Kidney tubule cell (primary cell): ENCODE data around the gene NIPBL.
A peak's percentile ranks its signal among the peaks of the same experiment; 100 is the strongest.
"Not testable (repeated sequence)": the region's sequence is repeated elsewhere in the genome, so short reads cannot be mapped to it uniquely, and the experiment has no call there.

Source experiments
- DNase-seq: peaks from one replicate; pipeline ENCODE4 v3.0.0-alpha.2; 2018; ENCODE audit warnings: low spot score

The NIPBL gene

DNA sequence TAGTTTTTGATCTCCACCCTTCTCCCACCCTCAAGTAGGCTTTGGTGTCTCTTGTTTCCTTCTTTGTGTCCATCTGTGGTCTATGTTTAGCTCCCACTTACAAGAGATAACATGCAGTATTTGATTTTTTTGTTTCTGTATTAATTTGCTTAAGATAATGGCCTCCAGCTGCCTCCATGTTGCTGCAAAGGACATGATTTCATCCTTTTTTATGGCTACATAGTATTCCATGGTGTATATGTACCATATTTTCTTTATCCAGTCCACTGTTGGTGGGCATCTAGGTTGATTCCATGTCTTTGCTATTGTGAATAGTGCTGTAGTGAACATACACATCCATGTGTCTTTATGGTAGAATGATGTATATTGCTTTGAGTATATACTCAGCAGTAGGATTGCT is 24.5 kb downstream of the NIPBL start:
- DNase-seq = not testable (repeated sequence)

GRCh38 chr5:36901856-36902255 is 25.3 kb downstream of the NIPBL start:
- DNase-seq = no peak

DNA sequence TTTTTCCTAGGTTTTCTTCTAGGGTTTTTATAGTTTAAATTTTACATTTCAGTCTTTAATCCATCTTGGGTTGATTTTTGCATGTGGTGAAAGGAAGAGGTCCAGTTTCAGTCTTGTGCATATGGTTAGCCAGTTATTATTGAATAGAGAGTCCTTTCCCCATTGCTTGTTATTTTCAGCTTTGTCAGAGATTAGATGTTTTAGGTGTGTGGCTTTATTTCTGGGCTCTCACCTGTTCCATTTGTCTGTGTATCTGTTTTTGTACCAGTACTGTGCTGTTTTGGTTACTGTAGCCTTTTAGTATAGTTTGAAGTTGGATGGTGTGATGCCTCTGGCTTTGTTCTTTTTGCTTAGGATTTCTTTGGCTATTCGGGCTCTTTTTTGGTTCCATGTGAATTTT is 25.8 kb downstream of the NIPBL start:
- no peak for DNase-seq

GRCh38 chr5:36904677-36905076 is 28.1 kb downstream of the NIPBL start:
- DNase-seq = no peak

GRCh38 chr5:36908544-36909260 is 32.1 kb downstream of the NIPBL start:
- DNase-seq = no peak

DNA sequence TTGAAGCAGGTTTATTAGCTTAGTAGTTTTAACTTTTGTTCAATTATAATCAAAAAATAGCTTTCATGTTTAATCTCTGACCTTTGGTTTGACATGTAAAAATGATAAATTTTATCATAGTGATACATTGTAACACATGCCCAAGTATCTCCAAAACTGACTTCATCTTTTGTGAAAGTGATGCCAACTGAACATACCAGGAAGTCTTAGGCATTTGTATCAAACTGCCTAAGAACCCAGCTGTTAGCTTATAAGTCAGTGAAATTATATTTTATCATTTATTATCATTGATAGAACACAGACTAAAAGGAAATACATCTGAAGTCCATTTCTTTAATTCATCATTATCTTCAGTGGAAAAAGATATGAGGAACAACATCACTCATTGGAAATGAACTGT is 39.1 kb downstream of the NIPBL start:
- no peak for DNase-seq

DNA sequence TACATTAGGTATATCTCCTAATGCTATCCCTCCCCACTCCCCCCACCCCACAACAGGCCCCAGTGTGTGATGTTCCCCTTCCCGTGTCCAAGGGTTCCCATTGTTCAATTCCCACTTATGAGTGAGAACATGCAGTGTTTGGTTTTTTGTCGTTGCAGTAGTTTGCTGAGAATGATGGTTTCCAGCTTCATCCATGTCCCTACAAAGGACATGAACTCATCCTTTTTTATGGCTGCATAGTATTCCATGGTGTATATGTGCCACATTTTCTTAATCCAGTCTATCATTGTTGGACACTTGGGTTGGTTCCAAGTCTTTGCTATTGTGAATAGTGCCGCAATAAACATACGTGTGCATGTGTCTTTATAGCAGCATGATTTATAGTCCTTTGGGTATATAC is 40.0 kb downstream of the NIPBL start:
- DNase-seq = not testable (repeated sequence)

GRCh38 chr5:36917358-36917757 is 40.8 kb downstream of the NIPBL start:
- not testable (repeated sequence) for DNase-seq

- DNase-seq = no peak
Measured at GRCh38 chr5:36919238-36919637, 42.7 kb downstream of the NIPBL start.

DNA sequence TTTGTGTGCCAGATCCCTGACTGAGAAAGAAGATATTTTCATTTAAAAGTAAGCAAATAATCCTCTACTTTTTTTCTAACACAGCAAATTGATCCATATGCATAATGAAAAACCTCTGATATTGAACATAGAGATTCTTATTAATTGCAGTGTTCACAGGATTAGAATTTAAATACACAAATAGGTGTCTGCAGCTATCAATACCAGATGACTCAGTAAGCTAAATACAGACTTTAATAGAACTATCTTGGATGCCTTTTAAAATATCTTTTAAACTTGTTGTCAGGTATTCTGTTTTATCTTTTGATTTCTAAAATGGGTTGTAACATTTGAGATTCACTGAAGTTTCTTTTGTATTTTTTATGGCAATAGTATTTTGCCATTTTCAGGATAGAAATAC is 43.1 kb downstream of the NIPBL start:
- DNase-seq = no peak

- peak; percentile 54 for DNase-seq
Measured at GRCh38 chr5:36928947-36929346, 52.4 kb downstream of the NIPBL start.

GRCh38 chr5:36929438-36929837 is 52.9 kb downstream of the NIPBL start:
- no peak for DNase-seq

DNA sequence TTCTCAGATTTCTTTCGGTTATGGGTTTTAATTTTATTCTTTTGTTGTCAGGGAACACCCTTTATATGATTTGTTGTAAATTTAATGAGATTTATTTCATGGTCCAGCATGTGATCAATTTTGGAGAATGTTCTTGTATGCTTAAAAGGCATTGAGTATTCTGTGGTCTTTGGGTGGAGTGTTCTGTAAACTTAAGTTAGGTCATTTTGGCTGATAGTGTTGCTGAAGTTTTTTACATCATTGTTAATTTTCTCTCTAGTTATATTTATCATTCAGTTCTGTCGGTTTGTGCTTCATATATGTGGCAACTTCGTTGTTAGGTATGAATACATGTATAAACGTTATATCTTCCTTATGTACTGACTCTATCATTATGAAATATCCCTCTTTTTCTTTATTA is 55.5 kb downstream of the NIPBL start:
- no peak for DNase-seq

- no peak for DNase-seq
Measured at GRCh38 chr5:36932699-36933098, 56.1 kb downstream of the NIPBL start.

DNA sequence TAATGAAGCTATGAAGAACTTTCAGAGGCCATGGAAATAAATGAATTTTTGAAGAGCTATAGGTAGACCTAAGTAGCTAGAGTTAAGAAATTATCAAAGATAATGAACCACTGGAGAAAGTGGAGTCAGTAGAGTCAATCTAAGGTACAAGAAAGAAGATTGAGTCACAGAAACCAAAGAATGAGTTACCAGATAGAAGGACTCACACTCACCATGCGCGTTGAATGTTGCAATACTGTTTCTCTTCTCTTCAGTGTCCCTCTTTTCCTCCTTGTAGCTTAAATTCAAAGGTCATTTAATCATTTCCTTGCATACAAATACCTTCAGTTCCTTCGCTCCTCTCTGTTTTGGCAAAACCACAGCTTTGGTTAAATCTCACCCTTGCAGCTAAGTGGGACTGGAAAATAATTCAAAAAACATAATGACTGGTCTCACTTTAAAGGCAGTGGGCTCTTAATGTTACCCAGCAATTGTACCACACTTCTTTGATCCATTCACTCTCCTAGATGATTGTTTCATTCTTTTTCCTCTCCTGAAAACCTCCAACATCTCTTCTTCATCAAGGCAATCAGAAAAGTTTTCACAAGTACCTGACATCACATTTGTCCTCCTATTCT is 58.3 kb downstream of the NIPBL start:
- peak; percentile 55 for DNase-seq

GRCh38 chr5:36935805-36936204 is 59.2 kb downstream of the NIPBL start:
- no peak for DNase-seq

- no peak for DNase-seq
Measured at GRCh38 chr5:36936309-36936708, 59.7 kb downstream of the NIPBL start.

DNA sequence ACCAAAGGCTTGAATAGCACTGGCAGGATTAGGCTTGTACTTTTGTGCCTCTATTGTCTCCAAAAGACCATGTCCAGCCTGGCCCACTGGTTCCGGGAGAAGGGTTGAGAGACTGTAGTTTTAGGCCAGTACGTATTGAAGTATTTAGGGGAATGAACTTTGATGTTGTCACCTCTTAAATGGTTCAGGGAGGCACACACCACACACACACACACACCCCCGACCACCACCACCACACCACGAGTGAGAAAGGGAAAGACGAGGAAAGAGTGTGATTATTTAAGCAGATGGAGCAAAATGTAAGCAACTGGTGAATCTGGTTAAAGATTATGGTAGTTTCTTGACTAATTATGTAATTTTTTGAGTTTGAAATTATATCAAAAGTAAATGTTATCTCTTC is 61.6 kb downstream of the NIPBL start:
- no peak for DNase-seq

GRCh38 chr5:36939969-36940858 is 63.6 kb downstream of the NIPBL start:
- peak; percentile 68 for DNase-seq

DNA sequence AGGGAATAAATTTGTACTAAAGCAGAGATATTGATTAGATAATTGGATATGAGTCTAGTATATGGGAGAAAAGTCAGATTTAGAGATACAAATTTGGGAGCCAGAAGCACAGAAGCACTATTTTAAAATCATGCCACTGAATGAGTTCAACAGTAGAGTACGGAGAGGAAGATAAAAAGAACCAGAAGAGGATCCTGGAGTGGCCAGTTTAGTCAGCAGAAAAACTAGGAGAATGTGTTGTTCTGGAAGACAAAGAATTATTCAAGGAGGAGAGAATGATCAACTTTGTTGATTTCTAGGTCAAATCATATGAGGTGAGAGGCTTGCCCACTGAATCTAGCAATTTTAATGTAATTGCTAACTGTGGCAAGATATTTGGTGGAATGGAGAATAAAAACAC is 67.0 kb downstream of the NIPBL start:
- DNase-seq = no peak

GRCh38 chr5:36944024-36944423 is 67.5 kb downstream of the NIPBL start:
- DNase-seq = no peak

DNA sequence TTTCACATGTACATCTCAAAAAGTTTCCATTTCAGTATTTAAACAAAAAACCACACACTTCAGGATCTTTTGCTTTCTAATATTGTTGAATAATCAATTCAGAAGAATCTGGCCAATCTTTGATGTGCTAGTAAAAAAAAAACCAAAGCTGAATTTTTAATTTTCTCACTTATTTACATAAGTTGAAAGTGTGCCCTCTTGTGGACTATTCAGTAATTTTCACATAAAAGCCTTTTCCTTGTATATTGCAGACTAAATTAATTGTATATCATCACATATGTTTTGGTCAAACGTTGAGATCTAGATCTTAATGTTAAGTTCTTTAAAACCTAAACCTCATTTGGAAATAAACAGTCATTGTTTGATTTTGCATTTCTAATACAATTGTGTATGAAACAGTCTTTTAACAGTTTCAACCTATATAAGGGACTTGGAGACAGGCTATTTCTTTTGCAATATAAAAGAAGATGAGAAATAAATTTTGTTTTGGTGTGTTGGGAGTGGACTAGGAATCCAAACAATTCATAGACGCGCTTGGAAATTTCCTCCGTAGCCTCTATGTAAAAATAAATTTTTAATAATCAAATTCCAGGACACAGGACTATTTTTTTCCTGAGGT is 68.1 kb downstream of the NIPBL start:
- DNase-seq = peak; percentile 62

GRCh38 chr5:36945687-36946086 is 69.1 kb downstream of the NIPBL start:
- DNase-seq = no peak
